ENCODE results near the gene SPAG7.

The SPAG7 gene

DNA sequence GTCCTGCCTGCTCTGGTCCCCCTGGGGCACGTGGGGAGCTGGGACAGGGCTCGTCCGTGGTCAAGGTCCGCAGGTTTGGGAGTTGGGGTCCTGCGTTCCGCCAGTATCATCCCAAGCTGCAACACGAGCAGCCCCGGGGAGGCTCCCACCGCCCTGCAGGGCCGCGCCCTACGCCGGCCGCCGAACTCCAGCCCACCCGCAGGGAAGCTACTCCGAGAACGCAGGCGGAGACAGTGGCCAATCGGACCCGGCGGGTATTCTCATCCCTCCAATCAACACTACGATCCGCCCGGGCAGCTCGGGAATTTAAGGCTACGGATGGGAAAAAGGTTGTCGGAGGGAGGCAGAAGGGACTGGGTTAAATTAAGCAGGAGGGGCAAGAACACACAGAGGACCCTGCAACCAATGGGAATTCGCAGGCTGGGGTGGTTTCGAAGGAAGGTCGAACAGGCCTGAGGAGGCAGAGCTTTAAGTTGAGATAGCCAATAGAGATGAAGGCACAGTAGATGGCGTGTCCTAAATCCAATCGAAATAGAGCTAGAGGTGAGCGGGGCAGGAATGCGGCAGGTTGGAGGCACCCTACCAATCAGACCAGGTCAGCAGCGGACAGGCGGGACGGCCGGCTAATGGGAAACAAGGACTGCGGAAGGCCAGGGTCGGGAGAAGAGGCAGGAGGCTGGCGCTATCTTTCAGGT, 626 bp downstream of the SPAG7 start:
- ChIA-PET POLR2A (interaction anchor here (0.6 to 2.7 kb wide), 12 partner anchors 9 to 405 kb away, joined by 3 to 34 read pairs (median 5); partner anchors contain the start of genes ENO3, INCA1, PFN1 and RNF167), CTCF (interaction anchor here (1.1 to 5.5 kb wide), 14 partner anchors 10 to 271 kb away, joined by 3 to 47 read pairs (median 8); partner anchors contain the start of genes ARRB2, CAMTA2, CHRNE and RNF167)
- TF ChIP-seq, protein P1, sequence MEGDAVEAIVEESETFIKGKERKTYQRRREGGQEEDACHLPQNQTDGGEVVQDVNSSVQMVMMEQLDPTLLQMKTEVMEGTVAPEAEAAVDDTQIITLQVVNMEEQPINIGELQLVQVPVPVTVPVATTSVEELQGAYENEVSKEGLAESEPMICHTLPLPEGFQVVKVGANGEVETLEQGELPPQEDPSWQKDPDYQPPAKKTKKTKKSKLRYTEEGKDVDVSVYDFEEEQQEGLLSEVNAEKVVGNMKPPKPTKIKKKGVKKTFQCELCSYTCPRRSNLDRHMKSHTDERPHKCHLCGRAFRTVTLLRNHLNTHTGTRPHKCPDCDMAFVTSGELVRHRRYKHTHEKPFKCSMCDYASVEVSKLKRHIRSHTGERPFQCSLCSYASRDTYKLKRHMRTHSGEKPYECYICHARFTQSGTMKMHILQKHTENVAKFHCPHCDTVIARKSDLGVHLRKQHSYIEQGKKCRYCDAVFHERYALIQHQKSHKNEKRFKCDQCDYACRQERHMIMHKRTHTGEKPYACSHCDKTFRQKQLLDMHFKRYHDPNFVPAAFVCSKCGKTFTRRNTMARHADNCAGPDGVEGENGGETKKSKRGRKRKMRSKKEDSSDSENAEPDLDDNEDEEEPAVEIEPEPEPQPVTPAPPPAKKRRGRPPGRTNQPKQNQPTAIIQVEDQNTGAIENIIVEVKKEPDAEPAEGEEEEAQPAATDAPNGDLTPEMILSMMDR (IDR thresholded peaks at IDR 0.05; ENCODE audit: control extremely low read depth, extremely low read depth, low read depth, missing control alignments): no peak
- peak; percentile 97 for DNase-seq (ENCODE audit: extremely low spot score)

- DNase-seq (ENCODE audit: extremely low spot score): no peak
- TF ChIP-seq, protein P1 (IDR thresholded peaks at IDR 0.05; ENCODE audit: control extremely low read depth, extremely low read depth, low read depth, missing control alignments): no peak
- ChIA-PET POLR2A (interaction anchor here (2.3 to 2.7 kb wide), 3 partner anchors 10 to 25 kb away, joined by 9 to 34 read pairs (median 25); partner anchors contain the start of genes ENO3, PFN1, RNF167 and SLC25A11), CTCF (interaction anchor here (1.0 to 3.3 kb wide), 6 partner anchors 8 to 56 kb away, joined by 4 to 35 read pairs (median 10); partner anchors contain the start of gene CAMTA2)
Observed at GRCh38 chr17:4965311-4965986, 2.2 kb downstream of the SPAG7 start.

DNA sequence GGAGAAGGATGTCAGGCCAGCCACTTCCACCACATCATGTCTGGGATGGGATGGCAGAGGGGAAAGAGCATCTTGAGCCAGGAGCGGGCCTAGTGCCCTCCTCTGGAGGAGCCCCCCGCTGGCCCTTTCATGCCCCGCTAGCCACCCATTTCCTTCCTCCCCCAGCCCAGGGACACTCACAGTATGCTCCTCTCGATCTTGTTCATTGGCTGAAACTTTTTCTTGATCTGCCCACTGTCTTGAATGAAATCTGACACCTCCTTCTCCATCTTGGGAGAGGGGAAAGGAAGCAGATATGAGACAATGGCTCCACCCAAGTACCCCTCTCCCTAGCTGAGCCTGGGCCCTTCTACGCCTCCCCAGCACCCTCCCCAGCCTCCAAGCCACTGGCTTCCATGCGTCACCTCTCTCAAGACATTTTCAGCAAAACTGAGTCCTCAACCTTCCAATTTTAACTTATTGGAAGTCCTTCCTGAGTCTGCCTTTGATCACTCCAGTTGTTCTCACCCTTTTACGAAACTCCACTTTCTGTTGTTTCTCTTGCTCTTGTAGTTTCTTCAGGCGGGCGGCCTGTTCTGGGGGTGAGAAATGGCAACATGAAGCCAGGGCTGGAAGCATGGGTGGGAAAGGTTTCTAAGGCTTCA, 7.2 kb downstream of the SPAG7 start:
- ChIA-PET POLR2A (interaction anchor here (0.7 kb wide), 1 partner anchor 176 kb away, joined by 4 read pairs; no protein-coding TSS in a partner anchor), CTCF (interaction anchor here (1.1 kb wide), 1 partner anchor 52 kb away, joined by 3 read pairs; no protein-coding TSS in a partner anchor)
- TF ChIP-seq, protein P1 (IDR thresholded peaks at IDR 0.05; ENCODE audit: control extremely low read depth, extremely low read depth, low read depth, missing control alignments): no peak
- DNase-seq (ENCODE audit: extremely low spot score): no peak

DNA sequence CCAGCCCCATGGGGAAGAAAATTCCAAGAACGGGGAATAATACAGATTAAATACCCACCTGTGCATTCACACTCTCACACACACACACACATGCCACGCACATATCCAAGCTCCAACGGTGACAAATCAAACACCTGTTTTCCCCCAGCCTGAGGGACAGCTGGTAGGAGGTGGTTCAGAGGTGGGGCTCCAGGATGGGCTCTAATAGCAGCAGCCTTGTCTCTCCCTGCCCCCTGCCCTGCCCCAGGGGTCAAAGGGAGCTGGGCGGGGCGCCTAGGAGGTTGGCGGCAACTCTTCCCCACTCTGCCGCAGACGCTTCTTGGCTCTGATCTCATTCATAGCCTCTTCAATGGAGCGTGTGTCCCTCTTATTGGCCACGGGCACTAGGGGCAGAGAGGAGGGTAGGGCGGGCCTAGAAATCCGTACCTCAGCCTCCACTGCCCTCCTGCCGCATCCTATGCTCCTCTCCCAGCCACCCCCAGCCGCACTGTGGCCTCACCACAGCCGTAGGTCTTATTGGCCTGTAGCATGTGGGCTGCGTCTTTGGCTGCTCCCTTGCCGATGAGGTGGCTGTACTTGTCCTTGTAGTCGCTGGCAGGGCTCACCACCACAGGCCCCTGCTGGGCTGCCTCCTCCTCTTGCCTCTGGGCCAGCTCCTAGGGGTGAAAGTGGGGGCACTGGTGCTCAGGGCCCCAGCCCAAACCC, 8.2 kb downstream of the SPAG7 start:
- TF ChIP-seq, protein P1 (IDR thresholded peaks at IDR 0.05; ENCODE audit: control extremely low read depth, extremely low read depth, low read depth, missing control alignments): no peak
- ChIA-PET CTCF (interaction anchor here (1.1 to 3.9 kb wide), 2 partner anchors 7 to 51 kb away, joined by 3 to 35 read pairs; partner anchors contain the start of gene SPAG7), POLR2A (no interaction called here)
- no peak for DNase-seq (ENCODE audit: extremely low spot score)

- no peak for DNase-seq (ENCODE audit: extremely low spot score)
- POLR2A ChIA-PET: interaction anchor here (1.4 kb wide), 1 partner anchor 9 kb away, joined by 12 read pairs; the partner anchor contains the start of gene SPAG7
- CTCF ChIA-PET: interaction anchor here (1.0 to 3.9 kb wide), 4 partner anchors 8 to 55 kb away, joined by 3 to 35 read pairs (median 14); partner anchors contain the start of genes CHRNE and SPAG7
- TF ChIP-seq, protein P1 (IDR thresholded peaks at IDR 0.05; ENCODE audit: control extremely low read depth, extremely low read depth, low read depth, missing control alignments): no peak
Observed at GRCh38 chr17:4958102-4958501, 9.5 kb downstream of the SPAG7 start.

All from GM10248 (cell line).